SK-N-SH (cell line): ENCODE measurements around the gene SPACA7. TPM values are rescaled to one million over a fixed set of nuclear protein-coding genes. Genes with fewer than 3 reads are reported as not detected.

Source experiments
- CTCF ChIA-PET: fragments of 300-600, 350-600 bp; formaldehyde crosslinking; extraction: SDS; loops from one replicate; lab custom pipeline; 2021; lab: Yijun Ruan, JAX
- POLR2A ChIA-PET: fragments of 350-600 bp; sonication (Branson Sonifier 250); formaldehyde crosslinking; extraction: SDS; loops from one replicate; lab custom pipeline; 2020; ENCODE audit warnings: antibody characterized with exemption, inconsistent platforms; lab: Yijun Ruan, JAX
- DNase-seq: peaks from one replicate; pipeline ENCODE4 v3.0.0; 2012
- H2AFZ ChIP-seq: fragments of 200-600 bp; sonication (generic); 2 replicates; pipeline ENCODE4 v1.8.1; 2016; ENCODE audit warnings: antibody characterized with exemption, mild to moderate bottlenecking, low read depth
- H3F3A ChIP-seq: fragments of 200-600 bp; sonication (generic); replicated peaks from 2 replicates; pipeline ENCODE3; 2016; ENCODE audit warnings: antibody characterized with exemption, mild to moderate bottlenecking; ENCODE audit not compliant: insufficient read depth
- H3K27ac ChIP-seq, 2 experiments: fragments of 200-500 bp in 1 of 2; fragments of 200-600 bp in 1 of 2; sonication (Bioruptor generic) in 1 of 2; sonication (generic), shearing (Covaris generic) in 1 of 2; 2 replicates each; pipeline versions ENCODE4 v1.5.1 to v1.6.1; 2014 to 2016; ENCODE audit warnings: low read depth in 2 of 2, inconsistent platforms in 1 of 2, low read length in 1 of 2, mild to moderate bottlenecking in 1 of 2, mixed read lengths in 1 of 2
- H3K27me3 ChIP-seq: fragments of 200-600 bp; sonication (generic), shearing (Covaris generic); 2 replicates; pipeline ENCODE4 v1.6.1; 2016; ENCODE audit warnings: mixed run types; ENCODE audit not compliant: insufficient read depth
- H3K36me3 ChIP-seq, 2 experiments: fragments of 200-500 bp in 1 of 2; fragments of 200-600 bp in 1 of 2; sonication (Bioruptor generic) in 1 of 2; sonication (generic) in 1 of 2; replicated peaks in 1 of 2; 2 replicates each; pipeline versions ENCODE3 to v1.5.1; 2014 to 2016; ENCODE audit warnings: low read length in 1 of 2, mild to moderate bottlenecking in 1 of 2; ENCODE audit not compliant: insufficient read depth in 2 of 2, control insufficient read depth in 1 of 2
- H3K4me1 ChIP-seq, 2 experiments: fragments of 200-500 bp in 1 of 2; fragments of 200-600 bp in 1 of 2; sonication (Bioruptor generic) in 1 of 2; sonication (generic), shearing (Covaris generic) in 1 of 2; 2 replicates each; pipeline versions ENCODE4 v1.5.1 to v1.6.1; 2014 to 2016; ENCODE audit warnings: low read depth in 1 of 2, low read length in 1 of 2, mixed run types in 1 of 2; ENCODE audit not compliant: insufficient read depth in 2 of 2, control insufficient read depth in 1 of 2
- H3K4me2 ChIP-seq: fragments of 200-600 bp; sonication (generic), shearing (Covaris generic); 2 replicates; pipeline ENCODE4 v1.6.1; 2017; ENCODE audit warnings: mixed run types
- H3K4me3 ChIP-seq, 2 experiments: fragments of 200-500 bp in 1 of 2; fragments of 200-600 bp in 1 of 2; sonication (Bioruptor generic) in 1 of 2; sonication (generic), shearing (Covaris generic) in 1 of 2; 2 replicates each; pipeline versions ENCODE4 v1.5.1 to v1.8.1; 2014 to 2016; ENCODE audit warnings: low read depth in 2 of 2, inconsistent platforms in 1 of 2, low read length in 1 of 2, mild to moderate bottlenecking in 1 of 2, mixed read lengths in 1 of 2, moderate library complexity in 1 of 2
- H3K79me2 ChIP-seq: fragments of 200-600 bp; sonication (generic); 2 replicates; pipeline ENCODE4 v1.8.1; 2017; ENCODE audit warnings: mild to moderate bottlenecking; ENCODE audit not compliant: insufficient read depth
- H3K9ac ChIP-seq: fragments of 200-600 bp; sonication (generic); 2 replicates; pipeline ENCODE4 v1.6.1; 2017; ENCODE audit warnings: mixed run types
- H3K9me2 ChIP-seq: fragments of 200-600 bp; sonication (generic); 2 replicates; pipeline ENCODE4 v1.6.1; 2017; ENCODE audit warnings: mixed run types
- H3K9me3 ChIP-seq: fragments of 200-600 bp; sonication (generic); 2 replicates; pipeline ENCODE4 v1.6.1; 2017; ENCODE audit warnings: mixed run types, mild to moderate bottlenecking, moderate library complexity
- H4K20me1 ChIP-seq: fragments of 200-600 bp; sonication (generic); 2 replicates; pipeline ENCODE4 v1.6.1; 2017; ENCODE audit warnings: mild to moderate bottlenecking, mixed run types; ENCODE audit not compliant: insufficient read depth
- CHD2 ChIP-seq: fragments of 150-350 bp; IDR thresholded peaks from 2 replicates; pipeline ENCODE4 v1.6.1; 2018; ENCODE audit warnings: low read length; ENCODE audit not compliant: partially characterized antibody
- EP300 ChIP-seq, 2 experiments: IDR thresholded peaks; 2 replicates each; pipeline versions ENCODE4 v1.4.0 to v1.6.1; 2012; ENCODE audit warnings: borderline replicate concordance in 1 of 2, low read depth in 1 of 2, low read length in 1 of 2
- FOSL2 ChIP-seq: IDR thresholded peaks from 2 replicates; pipeline ENCODE4 v1.4.0; 2012; ENCODE audit warnings: low read depth, mild to moderate bottlenecking, moderate library complexity, borderline replicate concordance
- GATA2 ChIP-seq: sonication (generic); formaldehyde crosslinking; IDR thresholded peaks from 2 replicates; pipeline ENCODE4 v1.5.0; 2020; ENCODE audit warnings: mild to moderate bottlenecking, missing genetic modification reagents
- MXI1 ChIP-seq: IDR thresholded peaks from 2 replicates; pipeline ENCODE4 v1.6.1; 2012; ENCODE audit warnings: mild to moderate bottlenecking, low read depth, low read length, improper control_type of control experiment
- NFIC ChIP-seq: IDR thresholded peaks from 2 replicates; pipeline ENCODE4 v1.4.0; 2012; ENCODE audit warnings: borderline replicate concordance
- NRF1 ChIP-seq: IDR thresholded peaks from 2 replicates; pipeline ENCODE4 v1.6.1; 2012; ENCODE audit warnings: low read depth, mild to moderate bottlenecking, low read length
- RCOR1 ChIP-seq: fragments of 150-350 bp; IDR thresholded peaks from 2 replicates; pipeline ENCODE4 v1.6.1; 2017; ENCODE audit warnings: antibody characterized with exemption, low read length
- RFX5 ChIP-seq: IDR thresholded peaks from 2 replicates; pipeline ENCODE4 v1.6.1; 2012; ENCODE audit warnings: mild to moderate bottlenecking, improper control_type of control experiment, low read length
- SMC3 ChIP-seq: IDR thresholded peaks from 2 replicates; pipeline ENCODE4 v1.6.1; 2012; ENCODE audit warnings: low read depth, low read length, improper control_type of control experiment
- TAF1 ChIP-seq: IDR thresholded peaks from 2 replicates; pipeline ENCODE4 v1.6.1; 2012; ENCODE audit warnings: low read depth, mild to moderate bottlenecking, low read length, moderate library complexity, borderline replicate concordance
- TCF12 ChIP-seq: IDR thresholded peaks from 2 replicates; pipeline ENCODE4 v1.4.0; 2012
- USF1 ChIP-seq: IDR thresholded peaks from 2 replicates; pipeline ENCODE4 v1.4.0; 2012; ENCODE audit warnings: low read depth, borderline replicate concordance
- ZBTB33 ChIP-seq: IDR thresholded peaks from 2 replicates; pipeline ENCODE4 v1.4.0; 2012; ENCODE audit warnings: low read depth, borderline replicate concordance
- WGBS: methylation state at CpG from one replicate; pipeline ENCODE4 v1.1.6; 2017; ENCODE audit warnings: low lambda C conversion rate; 5-methylcytosine and 5-hydroxymethylcytosine counted together
- polyA plus RNA-seq, 3 experiments: library from polyadenylated mRNA; depleted of rRNA; stranded (reverse); fragments of >200 nt; gene quantifications; 2 replicates each; pipeline ENCODE4 v1.2.3, GENCODE V29; 2012

Gene SPACA7
- polyA plus RNA-seq, 1 of the 3 experiments (the other 2 are of a cell fraction) = not detected

- Histone ChIP-seq H3F3A (no peaks in the 10 kb centered on the region), H3K9me3 (no peaks in the 10 kb centered on the region), H3K9me2 (no peaks in the 10 kb centered on the region), H3K4me1 (no peaks in the 10 kb centered on the region), H3K79me2 (no peaks in the 10 kb centered on the region), H3K9ac (no peak overlapping the region), H3K4me2 (no peak overlapping the region), H3K4me3 (no peak overlapping the region), H4K20me1 (no peaks in the 10 kb centered on the region), H3K36me3 (no peaks in the 10 kb centered on the region), H3K27ac (no peak overlapping the region), H2AFZ (no peak overlapping the region), H3K27me3 (no peaks in the 10 kb centered on the region)
- CTCF ChIA-PET = interaction anchor here (1.4 to 3.0 kb wide), 3 partner anchors 11 to 981 kb away, joined by 3 to 25 read pairs (median 5); no protein-coding TSS in a partner anchor
- DNase-seq = no peak
- POLR2A ChIA-PET = no interaction called here
- TF ChIP-seq CHD2 = no peak
- TF ChIP-seq RFX5 = no peak
- TF ChIP-seq TCF12 = no peak
- TF ChIP-seq TAF1 = no peak
- TF ChIP-seq SMC3 = no peak
- no peak for TF ChIP-seq NFIC
- no peak for TF ChIP-seq USF1
- no peak for TF ChIP-seq EP300 (IDR thresholded peaks at IDR 0.05; ENCODE audit: borderline replicate concordance in 1 of 2, low read depth in 1 of 2, low read length in 1 of 2)
- TF ChIP-seq MXI1 = no peak
- TF ChIP-seq RCOR1 = no peak
- TF ChIP-seq NRF1 = no peak
- TF ChIP-seq GATA2 (CRISPR knock-in tag) = no peak
- no peak for TF ChIP-seq ZBTB33
- TF ChIP-seq FOSL2 = no peak
- 53% methylated on average over 8 of the region's 17 CpGs for WGBS
These were observed 79.4 kb downstream of the SPACA7 start for GRCh38 chr13:112455476-112456059.
